Panc1 (cell line): ENCODE results near the gene MPI.

Experiments used
- CTCF ChIP-seq: fragments of 450-650 bp; IDR thresholded peaks from 2 replicates; pipeline ENCODE4 v1.5.1; 2017; ENCODE audit warnings: mild to moderate bottlenecking
- TCF7L2 ChIP-seq: IDR thresholded peaks from 2 replicates; pipeline ENCODE4 v1.6.1; 2011; ENCODE audit warnings: mild to moderate bottlenecking, low read depth, low read length, inconsistent platforms

DNA sequence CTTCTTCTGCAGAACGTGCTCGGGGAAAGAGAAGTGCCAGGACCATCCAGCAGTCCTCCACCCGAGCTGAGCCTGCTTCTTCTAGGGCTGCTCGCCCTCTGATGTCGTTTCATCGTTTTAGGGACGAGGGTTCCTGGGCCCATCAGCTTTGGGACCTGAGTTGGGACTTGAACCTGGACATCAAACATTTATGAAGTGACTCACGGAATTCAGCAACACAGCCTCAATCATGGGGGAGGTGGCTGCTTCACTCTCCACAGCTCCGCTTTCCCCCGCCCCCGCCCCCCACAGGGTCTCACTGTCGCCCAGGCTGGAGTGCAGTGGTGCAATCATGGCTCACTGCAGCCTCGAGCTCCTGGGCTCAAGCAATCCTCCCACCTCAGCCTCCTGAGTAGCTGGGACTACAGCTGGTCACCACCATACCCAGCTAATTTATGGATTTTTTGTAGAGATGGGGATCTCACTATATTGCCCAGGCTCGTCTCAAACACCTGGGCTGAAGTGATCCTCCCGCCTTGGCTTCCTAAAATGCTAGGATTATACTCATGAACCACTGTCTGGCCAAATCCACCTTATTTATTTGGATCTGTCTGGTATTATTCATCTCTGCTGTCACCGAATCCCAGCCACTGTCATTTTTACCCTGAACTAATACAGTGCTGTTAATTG is 16.0 kb upstream of the MPI start:
- TF ChIP-seq CTCF (no peak), TCF7L2 (no peak)
